HCT116 (cell line): ENCODE results near the gene ARSB.

Source experiments
- EGR1 ChIP-seq: IDR thresholded peaks from 2 replicates; pipeline ENCODE4 v1.6.1; 2012; ENCODE audit warnings: low read depth
- EZH2 ChIP-seq: fragments of 200-600 bp; sonication (generic); IDR thresholded peaks from 2 replicates; pipeline ENCODE4 v1.6.1; 2017; ENCODE audit warnings: antibody characterized with exemption, mixed run types
- POLR2A ChIP-seq: IDR thresholded peaks from 2 replicates; pipeline ENCODE4 v1.7.0; 2011; ENCODE audit warnings: borderline replicate concordance; ENCODE audit not compliant: insufficient read depth, insufficient read length; ENCODE audit errors: extremely low read depth
- POLR2AphosphoS5 ChIP-seq: IDR thresholded peaks from 2 replicates; pipeline ENCODE4 v1.6.1; 2011; ENCODE audit warnings: mild to moderate bottlenecking, low read depth, low read length, moderate library complexity
- RAD21 ChIP-seq: IDR thresholded peaks from 2 replicates; pipeline ENCODE4 v1.6.1; 2012; ENCODE audit warnings: low read depth, mild to moderate bottlenecking
- REST ChIP-seq: IDR thresholded peaks from 2 replicates; pipeline ENCODE4 v1.6.1; 2012; ENCODE audit warnings: low read depth
- TCF7L2 ChIP-seq: IDR thresholded peaks from 2 replicates; pipeline ENCODE4 v1.7.0; 2011; ENCODE audit warnings: borderline replicate concordance, inconsistent platforms; ENCODE audit not compliant: insufficient read depth, insufficient read length; ENCODE audit errors: extremely low read depth
- ZBTB33 ChIP-seq: IDR thresholded peaks from 2 replicates; pipeline ENCODE4 v1.6.1; 2011; ENCODE audit warnings: mild to moderate bottlenecking, low read length, moderate library complexity; ENCODE audit not compliant: insufficient replicate concordance; ENCODE audit errors: extremely low read depth
- ZNF274 ChIP-seq: fragments of 200-500 bp; sonication (Bioruptor generic); IDR thresholded peaks from 2 replicates; pipeline ENCODE4 v1.6.1; 2014; ENCODE audit warnings: mild to moderate bottlenecking, low read depth, low read length, inconsistent platforms
- TF ChIP-seq, protein P1 (sequence below), 3 experiments: fragments of 200-600 bp in 1 of 3; sonication (generic) in 1 of 3; IDR thresholded peaks in 2 of 3; conservative IDR thresholded peaks in 1 of 3; 2 replicates each; pipeline ENCODE4 v1.5.1; 2012 to 2017; ENCODE audit warnings: low read depth in 2 of 3, low read length in 2 of 3, antibody characterized with exemption in 1 of 3, borderline replicate concordance in 1 of 3, control low read depth in 1 of 3, mild to moderate bottlenecking in 1 of 3, mixed read lengths in 1 of 3, mixed run types in 1 of 3, moderate library complexity in 1 of 3; ENCODE audit not compliant: insufficient read depth in 1 of 3

DNA sequence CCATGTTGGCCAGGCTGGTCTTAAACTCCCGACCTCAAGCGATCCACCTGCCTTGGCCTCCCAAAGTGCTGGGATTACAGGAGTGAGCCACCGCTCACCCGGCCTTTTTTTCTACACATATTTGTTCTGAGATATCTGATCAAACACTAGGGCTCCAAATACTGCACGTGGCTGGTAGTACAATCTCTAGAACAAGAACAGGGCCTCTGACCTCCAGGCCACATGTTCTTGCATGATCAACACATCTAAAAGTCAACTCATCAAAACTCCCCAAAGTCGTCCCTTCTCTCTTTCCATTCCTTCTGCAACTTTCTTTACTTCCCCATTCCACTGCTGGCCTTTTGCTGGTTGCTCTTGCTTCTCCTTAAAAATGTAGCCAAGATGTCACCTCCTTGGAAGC lies 223.3 kb downstream of the ARSB start:
- TF ChIP-seq, protein P1, sequence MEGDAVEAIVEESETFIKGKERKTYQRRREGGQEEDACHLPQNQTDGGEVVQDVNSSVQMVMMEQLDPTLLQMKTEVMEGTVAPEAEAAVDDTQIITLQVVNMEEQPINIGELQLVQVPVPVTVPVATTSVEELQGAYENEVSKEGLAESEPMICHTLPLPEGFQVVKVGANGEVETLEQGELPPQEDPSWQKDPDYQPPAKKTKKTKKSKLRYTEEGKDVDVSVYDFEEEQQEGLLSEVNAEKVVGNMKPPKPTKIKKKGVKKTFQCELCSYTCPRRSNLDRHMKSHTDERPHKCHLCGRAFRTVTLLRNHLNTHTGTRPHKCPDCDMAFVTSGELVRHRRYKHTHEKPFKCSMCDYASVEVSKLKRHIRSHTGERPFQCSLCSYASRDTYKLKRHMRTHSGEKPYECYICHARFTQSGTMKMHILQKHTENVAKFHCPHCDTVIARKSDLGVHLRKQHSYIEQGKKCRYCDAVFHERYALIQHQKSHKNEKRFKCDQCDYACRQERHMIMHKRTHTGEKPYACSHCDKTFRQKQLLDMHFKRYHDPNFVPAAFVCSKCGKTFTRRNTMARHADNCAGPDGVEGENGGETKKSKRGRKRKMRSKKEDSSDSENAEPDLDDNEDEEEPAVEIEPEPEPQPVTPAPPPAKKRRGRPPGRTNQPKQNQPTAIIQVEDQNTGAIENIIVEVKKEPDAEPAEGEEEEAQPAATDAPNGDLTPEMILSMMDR (IDR thresholded peaks at IDR 0.05 in 2 of 3, conservative IDR thresholded peaks at IDR 0.05 in 1 of 3; ENCODE audit: borderline replicate concordance in 1 of 3, insufficient read depth in 1 of 3, low read depth in 2 of 3, low read length in 2 of 3) = no peak
- TF ChIP-seq POLR2A = no peak
- TF ChIP-seq EZH2 = no peak
- no peak for TF ChIP-seq POLR2AphosphoS5
- no peak for TF ChIP-seq ZNF274
- no peak for TF ChIP-seq EGR1
- no peak for TF ChIP-seq ZBTB33
- no peak for TF ChIP-seq REST
- TF ChIP-seq RAD21 = no peak
- TF ChIP-seq TCF7L2 = no peak
